ES-I3 (cell line): ENCODE measurements around the gene SPARC.

Experiments
- H3K36me3 ChIP-seq: 2 replicates; pipeline ENCODE4 v1.6.1; 2013; ENCODE audit warnings: mild to moderate bottlenecking, low read length, control low read depth, moderate library complexity; ENCODE audit not compliant: insufficient read depth
- H3K4me1 ChIP-seq: 2 replicates; pipeline ENCODE4 v1.6.1; 2013; ENCODE audit warnings: mild to moderate bottlenecking, control low read depth, low read length; ENCODE audit not compliant: insufficient read depth
- H3K9ac ChIP-seq: 2 replicates; pipeline ENCODE4 v1.6.1; 2013; ENCODE audit warnings: low read depth, mild to moderate bottlenecking, low read length, moderate library complexity
- H3K9me3 ChIP-seq: 2 replicates; pipeline ENCODE4 v1.6.1; 2013; ENCODE audit warnings: mild to moderate bottlenecking, low read length, moderate library complexity; ENCODE audit not compliant: control insufficient read depth, insufficient read depth

SPARC gene

GRCh38 chr5:151647320-151647861 is 39.3 kb downstream of the SPARC start:
- H3K36me3 ChIP-seq, result no peaks in the 10 kb centered on the region
- H3K9ac ChIP-seq, result no peak overlapping the region
- H3K9me3 ChIP-seq, result no peaks in the 10 kb centered on the region
- no peaks in the 10 kb centered on the region for H3K4me1 ChIP-seq

DNA sequence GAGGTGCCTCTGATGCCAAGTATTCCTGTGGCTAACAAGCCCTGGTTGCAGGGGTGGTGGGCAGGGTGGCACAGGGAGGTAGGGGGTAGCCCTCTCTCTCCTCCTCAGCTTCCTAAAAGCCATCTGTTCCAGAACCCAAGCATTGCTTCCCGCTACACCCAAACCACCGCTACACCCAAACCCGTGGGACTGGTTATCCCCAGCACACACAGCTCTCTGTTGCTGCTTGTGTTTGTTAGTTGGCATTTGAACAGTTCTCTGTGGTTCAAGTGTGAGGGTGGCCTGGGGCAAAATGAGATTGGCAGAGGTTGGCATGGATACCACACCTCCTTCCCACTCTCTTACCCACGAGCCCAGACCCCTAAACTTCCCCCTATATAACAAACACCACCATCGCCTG is 40.4 kb downstream of the SPARC start:
- Histone ChIP-seq H3K9ac (no peak overlapping the region), H3K36me3 (no peaks in the 10 kb centered on the region), H3K9me3 (no peaks in the 10 kb centered on the region), H3K4me1 (no peaks in the 10 kb centered on the region)

GRCh38 chr5:151643388-151643787 is 43.3 kb downstream of the SPARC start:
- Histone ChIP-seq H3K9ac (no peak overlapping the region), H3K36me3 (no peaks in the 10 kb centered on the region), H3K9me3 (peaks cover 3% of the 10 kb centered on the region; the same call in 1 of the 2 replicates), H3K4me1 (no peaks in the 10 kb centered on the region)

DNA sequence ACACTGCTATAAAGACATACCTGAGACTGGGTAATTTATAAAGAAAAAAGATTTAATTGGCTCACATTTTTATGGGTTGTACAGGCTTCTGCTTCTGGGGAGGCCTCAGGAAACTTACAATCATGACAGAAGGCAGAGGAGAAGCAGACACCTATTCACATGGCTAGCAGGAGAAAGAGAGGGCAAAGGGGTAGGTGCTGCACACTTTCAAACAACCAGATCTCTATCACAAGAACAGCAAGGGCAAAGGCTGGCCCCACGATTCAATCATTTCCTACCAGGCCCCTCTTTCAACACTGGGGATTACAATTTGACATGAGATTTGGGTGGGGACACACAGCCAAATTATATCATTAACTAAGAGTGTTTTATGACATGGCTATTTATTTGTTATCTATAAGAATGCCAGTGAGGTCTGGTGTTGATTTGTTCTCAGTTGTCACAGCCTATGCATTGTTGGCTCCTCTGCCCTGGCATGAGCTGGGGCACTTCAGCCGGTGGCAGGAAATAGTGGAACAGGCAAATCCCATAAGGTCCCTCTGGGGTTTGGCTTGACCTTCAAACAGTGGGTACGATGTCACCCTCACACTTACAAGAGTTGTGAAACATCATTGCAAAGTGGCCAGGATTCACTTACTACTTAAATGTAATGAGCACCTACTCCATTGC is 44.1 kb downstream of the SPARC start:
- no peak overlapping the region for H3K9ac ChIP-seq
- no peaks in the 10 kb centered on the region for H3K36me3 ChIP-seq
- H3K4me1 ChIP-seq, result no peaks in the 10 kb centered on the region
- peaks cover 3% of the 10 kb centered on the region; the same call in 1 of the 2 replicates for H3K9me3 ChIP-seq

DNA sequence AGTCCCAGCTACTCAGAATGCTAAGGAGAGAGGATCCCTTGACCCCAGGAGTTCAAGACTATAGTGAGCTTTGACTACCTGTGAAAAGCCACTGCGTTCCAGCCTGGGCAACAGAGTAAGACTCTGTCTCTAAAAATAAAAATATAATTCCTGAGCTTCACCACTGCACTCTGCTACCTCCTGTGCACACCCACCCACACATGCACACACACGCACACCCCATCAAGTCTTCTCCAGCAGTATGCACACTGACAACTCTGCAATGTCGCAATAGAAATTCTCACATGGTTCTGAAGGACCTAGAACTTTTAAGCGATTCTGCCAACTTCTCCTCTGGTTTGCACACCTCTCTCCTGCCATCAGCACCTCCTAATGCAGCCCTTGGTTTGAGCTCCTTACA is 48.1 kb downstream of the SPARC start:
- H3K36me3 ChIP-seq, result no peaks in the 10 kb centered on the region
- no peak overlapping the region for H3K9ac ChIP-seq
- H3K9me3 ChIP-seq, result peaks cover 3% of the 10 kb centered on the region; the same call in 1 of the 2 replicates
- H3K4me1 ChIP-seq, result no peaks in the 10 kb centered on the region

GRCh38 chr5:151637676-151638075 is 49.0 kb downstream of the SPARC start:
- Histone ChIP-seq H3K9me3 (peaks cover 3% of the 10 kb centered on the region; the same call in 1 of the 2 replicates), H3K36me3 (no peaks in the 10 kb centered on the region), H3K4me1 (no peaks in the 10 kb centered on the region), H3K9ac (no peak overlapping the region)

- Histone ChIP-seq H3K9ac (no peak overlapping the region), H3K36me3 (no peaks in the 10 kb centered on the region), H3K4me1 (no peaks in the 10 kb centered on the region), H3K9me3 (no peaks in the 10 kb centered on the region)
Observed at GRCh38 chr5:151633892-151634291, 52.8 kb downstream of the SPARC start.

DNA sequence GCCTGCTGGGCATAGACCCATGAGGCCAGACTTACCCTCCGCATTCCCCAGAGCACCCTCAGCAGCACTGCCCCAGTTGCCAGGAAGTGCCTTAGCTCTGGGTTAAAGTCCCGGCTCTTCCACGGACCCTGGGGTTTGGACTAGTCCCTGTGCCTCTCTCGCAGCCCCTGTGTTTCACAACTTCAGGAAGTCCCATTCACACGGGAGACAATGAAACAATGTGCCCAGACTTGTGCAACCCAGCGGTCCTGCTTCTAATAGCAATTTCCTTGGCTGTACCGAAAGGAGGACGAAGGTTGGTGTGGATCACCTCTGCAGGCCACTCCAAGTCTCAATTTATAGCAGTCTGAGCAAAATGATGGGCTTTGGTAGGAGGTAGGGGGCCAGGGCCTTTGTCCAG is 53.8 kb downstream of the SPARC start:
- H3K4me1 ChIP-seq, result no peaks in the 10 kb centered on the region
- H3K9me3 ChIP-seq, result no peaks in the 10 kb centered on the region
- no peaks in the 10 kb centered on the region for H3K36me3 ChIP-seq
- no peak overlapping the region for H3K9ac ChIP-seq

DNA sequence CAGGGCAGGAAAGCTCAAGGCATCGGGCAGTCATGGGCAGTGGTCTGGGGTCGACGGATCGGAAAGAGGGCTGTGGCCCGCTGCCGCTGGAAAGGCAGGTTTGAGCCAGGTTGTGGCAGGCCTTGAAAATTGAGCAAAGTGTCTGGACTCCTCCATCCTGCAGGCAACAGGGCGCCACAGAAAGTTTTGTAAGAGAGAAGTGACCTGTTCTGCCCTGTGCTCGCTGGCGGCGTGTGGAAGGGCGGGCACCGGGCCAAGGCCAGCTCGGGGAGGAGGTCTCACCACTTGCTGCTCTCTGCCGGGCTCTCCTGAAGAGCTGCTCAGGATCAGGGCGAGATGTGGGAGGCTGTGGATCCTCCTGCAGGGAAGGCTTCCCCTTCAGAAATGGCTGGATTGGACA is 54.2 kb downstream of the SPARC start:
- Histone ChIP-seq H3K9ac (no peak overlapping the region), H3K4me1 (no peaks in the 10 kb centered on the region), H3K36me3 (no peaks in the 10 kb centered on the region), H3K9me3 (no peaks in the 10 kb centered on the region)

DNA sequence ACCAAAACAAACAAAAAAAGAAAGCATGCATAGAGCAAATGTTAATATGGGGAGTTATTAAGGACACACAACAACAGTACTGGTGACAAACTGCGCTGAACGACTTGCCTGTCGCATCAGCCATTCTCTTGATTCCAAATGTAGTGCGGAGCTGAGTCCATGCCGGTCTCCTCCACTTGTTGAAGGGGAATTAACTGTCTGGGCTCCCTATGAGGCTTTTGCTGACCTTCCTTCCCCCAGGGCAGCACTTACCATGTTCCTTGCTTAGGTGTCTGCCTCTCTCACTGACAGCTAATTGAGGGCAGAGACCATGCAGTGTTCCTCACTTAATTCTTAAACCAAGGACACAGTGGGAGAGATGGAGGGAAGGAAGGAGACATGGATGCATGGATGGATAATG is 54.8 kb downstream of the SPARC start:
- Histone ChIP-seq H3K9ac (no peak overlapping the region), H3K9me3 (no peaks in the 10 kb centered on the region), H3K36me3 (no peaks in the 10 kb centered on the region), H3K4me1 (no peaks in the 10 kb centered on the region)

DNA sequence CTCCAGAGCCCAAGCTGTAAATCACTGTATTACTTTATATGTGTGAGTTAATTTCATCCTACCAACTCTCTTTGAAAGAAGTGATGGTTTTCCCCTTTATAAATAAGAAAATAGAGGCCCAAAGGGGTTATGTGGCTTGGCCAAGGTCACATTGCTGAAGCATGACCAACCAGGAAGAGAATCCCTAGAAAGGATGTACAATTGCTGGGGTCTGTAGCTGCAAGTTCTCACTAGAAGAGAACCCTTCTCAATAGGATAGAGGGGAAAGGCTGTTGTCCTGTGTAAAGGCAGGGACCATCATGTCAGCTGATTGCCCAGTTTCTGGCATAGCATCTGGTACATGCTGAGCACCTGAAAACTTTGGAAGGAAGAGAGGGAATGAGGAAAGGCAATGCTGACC is 56.6 kb downstream of the SPARC start:
- Histone ChIP-seq H3K9me3 (no peaks in the 10 kb centered on the region), H3K4me1 (no peaks in the 10 kb centered on the region)

DNA sequence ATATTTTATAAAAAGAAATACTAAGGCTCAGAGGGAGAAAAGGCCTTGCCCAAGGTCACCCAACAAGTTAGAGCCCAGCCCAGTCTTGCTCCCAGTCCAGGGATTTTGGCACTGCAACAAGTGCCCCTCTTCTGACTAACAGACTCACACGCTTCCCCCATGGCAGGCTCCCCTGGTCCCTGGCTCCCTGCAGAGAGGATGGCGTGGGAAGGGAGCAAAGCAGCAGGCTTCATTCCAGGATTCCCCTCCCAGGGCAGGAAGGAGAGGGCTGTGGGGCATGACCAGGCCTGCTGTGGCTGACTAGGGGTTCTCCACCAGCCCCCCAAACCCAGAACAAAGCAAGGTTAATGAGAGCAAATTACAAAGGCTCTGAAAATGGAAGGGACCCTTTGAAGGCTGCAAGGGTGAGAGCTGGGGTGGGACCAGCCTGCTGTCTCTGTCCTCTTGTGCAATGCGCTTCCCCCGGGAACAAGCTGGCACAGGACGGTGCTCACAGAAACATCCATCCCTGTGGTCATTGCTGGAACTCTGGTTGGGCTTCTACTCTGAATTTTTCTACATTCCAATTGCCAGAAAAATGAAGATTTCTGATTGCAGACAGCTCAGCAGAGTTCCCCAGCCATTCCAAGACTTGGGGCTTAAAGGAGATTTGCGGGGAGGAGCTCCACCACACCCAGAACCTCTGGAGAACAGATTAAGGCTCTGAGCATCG is 58.4 kb downstream of the SPARC start:
- Histone ChIP-seq H3K9ac (no peak overlapping the region), H3K9me3 (no peaks in the 10 kb centered on the region), H3K4me1 (no peaks in the 10 kb centered on the region), H3K36me3 (no peaks in the 10 kb centered on the region)

More for the DNA sequence above, 56.6 kb downstream of the SPARC start:
- H3K9ac ChIP-seq, result no peak overlapping the region
- no peaks in the 10 kb centered on the region for H3K36me3 ChIP-seq

DNA sequence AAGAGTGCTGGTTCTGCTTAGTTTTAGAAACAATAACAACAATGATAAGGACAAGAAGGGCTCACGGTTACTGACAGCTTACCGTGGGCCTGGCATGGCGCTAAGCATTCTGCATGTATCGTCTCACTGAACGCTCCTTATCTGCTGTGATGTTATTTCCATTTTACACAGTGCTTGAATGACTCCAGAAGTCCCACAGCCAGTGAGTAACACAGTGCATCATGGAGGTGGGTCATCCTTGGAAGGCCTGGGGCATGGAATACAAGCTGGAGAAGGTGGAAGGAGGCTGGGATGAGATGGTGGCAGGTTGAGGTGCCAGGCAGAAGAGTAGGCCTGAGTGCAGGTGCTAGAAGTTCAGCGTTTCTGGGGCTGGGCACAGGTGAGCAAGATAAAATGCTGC is 59.1 kb downstream of the SPARC start:
- Histone ChIP-seq H3K4me1 (no peaks in the 10 kb centered on the region), H3K9ac (no peak overlapping the region), H3K36me3 (no peaks in the 10 kb centered on the region), H3K9me3 (no peaks in the 10 kb centered on the region)

GRCh38 chr5:151625285-151625684 is 61.4 kb downstream of the SPARC start:
- Histone ChIP-seq H3K9me3 (no peaks in the 10 kb centered on the region), H3K9ac (no peak overlapping the region), H3K4me1 (peaks cover 8% of the 10 kb centered on the region), H3K36me3 (no peaks in the 10 kb centered on the region)

DNA sequence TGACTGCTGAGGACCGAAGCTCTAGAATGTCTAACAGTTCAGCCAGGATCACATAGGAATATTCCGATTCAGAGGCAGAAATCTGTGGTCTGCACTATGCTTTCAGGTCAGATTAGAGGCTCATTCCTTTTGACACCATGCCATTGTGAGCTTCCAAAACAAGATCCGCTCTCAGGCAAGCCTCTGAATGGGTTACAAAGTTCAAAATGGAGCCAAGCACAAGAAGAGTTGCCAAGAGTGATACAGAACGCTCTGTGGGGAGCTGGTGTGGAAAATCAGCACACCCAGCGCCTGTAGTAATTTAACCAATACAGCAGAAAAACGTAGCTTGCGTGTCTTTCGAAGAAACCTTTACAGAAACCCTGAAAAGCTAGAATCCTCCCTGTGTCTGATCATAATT is 62.2 kb downstream of the SPARC start:
- no peak overlapping the region for H3K9ac ChIP-seq
- no peaks in the 10 kb centered on the region for H3K36me3 ChIP-seq
- H3K4me1 ChIP-seq, result peaks cover 16% of the 10 kb centered on the region
- no peaks in the 10 kb centered on the region for H3K9me3 ChIP-seq
